NCI-H146 treated with DMSO at 0.1 percent for 48 hours (cell line): ENCODE results near the gene HOXB3.
A peak's percentile ranks its signal among the peaks of the same experiment; 100 is the strongest.

Experiments used
- DNase-seq: peaks from one replicate; lab custom pipeline; 2025; ENCODE audit not compliant: unreplicated experiment; lab: John Stamatoyannopoulos, UW

Gene HOXB3

GRCh38 chr17:48626245-48627117 lies 36.4 kb upstream of the HOXB3 start, which contains the start of gene HOXB9:
HOXB9 (minus strand) TSS chr17:48626358; CDS start chr17:48626269, 89 bp downstream.
- no peak for DNase-seq

- no peak for DNase-seq
Measured at GRCh38 chr17:48625495-48626244, 35.6 kb upstream of the HOXB3 start.

GRCh38 chr17:48624544-48625494 lies 34.8 kb upstream of the HOXB3 start:
- no peak for DNase-seq

GRCh38 chr17:48624118-48624517 lies 34.1 kb upstream of the HOXB3 start:
- DNase-seq, result no peak

GRCh38 chr17:48623583-48623982 lies 33.5 kb upstream of the HOXB3 start:
- no peak for DNase-seq

GRCh38 chr17:48622857-48623256 lies 32.8 kb upstream of the HOXB3 start:
- no peak for DNase-seq

GRCh38 chr17:48621410-48622392 lies 31.7 kb upstream of the HOXB3 start:
- DNase-seq, result no peak

- DNase-seq, result no peak
Measured at GRCh38 chr17:48620461-48621139, 30.6 kb upstream of the HOXB3 start.

- DNase-seq, result no peak
Measured at GRCh38 chr17:48619826-48620449, 29.9 kb upstream of the HOXB3 start.

- DNase-seq, result peak; percentile 62
Measured at GRCh38 chr17:48618256-48618896, 28.3 kb upstream of the HOXB3 start.

- no peak for DNase-seq
Measured at GRCh38 chr17:48617471-48618255, 27.6 kb upstream of the HOXB3 start.

- DNase-seq, result no peak
Measured at GRCh38 chr17:48616717-48617470, 26.9 kb upstream of the HOXB3 start.

- DNase-seq, result no peak
Measured at GRCh38 chr17:48615963-48616716, 26.1 kb upstream of the HOXB3 start.

- no peak for DNase-seq
Measured at GRCh38 chr17:48615047-48615962, 25.3 kb upstream of the HOXB3 start, which contains the start of gene HOXB8. HOXB8 (minus strand) TSS chr17:48615292; CDS start chr17:48614704, 588 bp downstream.
